Activated naive CD4-positive, alpha-beta T cell treated with anti-CD3 and anti-CD28 coated beads, Interleukin-2, amount 10 ng/mL, durations not matched to agents 7 days and 5 days (primary cell): ENCODE data around the gene AGPS.

Experiments
- CTCF ChIA-PET: fragments of 350-600 bp; sonication (Branson Sonifier 250); formaldehyde crosslinking; loops from one replicate; lab custom pipeline; 2021; ENCODE audit warnings: antibody characterized with exemption; lab: Charles Lee
- DNase-seq: peaks from one replicate; pipeline ENCODE4 v3.0.0-alpha.2; 2020
- H3K27ac Mint-ChIP-seq: one replicate; pipeline ENCODE4 v1.8.0; 2021; ENCODE audit warnings: mild to moderate bottlenecking, moderate library complexity, mixed read lengths
- H3K27me3 Mint-ChIP-seq: one replicate; pipeline ENCODE4 v1.8.0; 2021; ENCODE audit warnings: mild to moderate bottlenecking, mixed read lengths
- H3K36me3 Mint-ChIP-seq: one replicate; pipeline ENCODE4 v1.8.0; 2021; ENCODE audit warnings: mixed read lengths
- H3K4me1 Mint-ChIP-seq: one replicate; pipeline ENCODE4 v1.8.0; 2021; ENCODE audit warnings: mixed read lengths
- H3K4me3 Mint-ChIP-seq: one replicate; pipeline ENCODE4 v1.8.0; 2021; ENCODE audit warnings: mild to moderate bottlenecking, moderate library complexity, mixed read lengths
- H3K9me3 Mint-ChIP-seq: one replicate; pipeline ENCODE4 v1.8.0; 2021; ENCODE audit warnings: mixed read lengths

Gene AGPS

GRCh38 chr2:177579486-177580036, 187.0 kb downstream of the AGPS start:
- DNase-seq = no peak
- CTCF ChIA-PET = no interaction called here
- Mint-ChIP-seq H3K9me3 (no peaks in the 10 kb centered on the region), H3K27ac (no peak overlapping the region), H3K4me1 (no peaks in the 10 kb centered on the region), H3K36me3 (no peaks in the 10 kb centered on the region), H3K4me3 (no peak overlapping the region), H3K27me3 (peaks cover 4% of the 10 kb centered on the region)

GRCh38 chr2:177582000-177582399, 189.4 kb downstream of the AGPS start:
- Mint-ChIP-seq H3K27ac (no peak overlapping the region), H3K4me3 (no peak overlapping the region), H3K9me3 (no peaks in the 10 kb centered on the region), H3K27me3 (peaks cover 4% of the 10 kb centered on the region), H3K36me3 (no peaks in the 10 kb centered on the region), H3K4me1 (no peaks in the 10 kb centered on the region)
- CTCF ChIA-PET = no interaction called here
- no peak for DNase-seq

GRCh38 chr2:177584030-177584692, 191.6 kb downstream of the AGPS start:
- H3K4me3 Mint-ChIP-seq = no peak overlapping the region
- no peak overlapping the region for H3K27ac Mint-ChIP-seq
- no peaks in the 10 kb centered on the region for H3K36me3 Mint-ChIP-seq
- DNase-seq = no peak
- no peaks in the 10 kb centered on the region for H3K4me1 Mint-ChIP-seq
- no peaks in the 10 kb centered on the region for H3K9me3 Mint-ChIP-seq
- CTCF ChIA-PET = no interaction called here
- peaks cover 9% of the 10 kb centered on the region for H3K27me3 Mint-ChIP-seq

GRCh38 chr2:177585234-177585863, 192.8 kb downstream of the AGPS start:
- no peak for DNase-seq
- Mint-ChIP-seq H3K4me1 (no peaks in the 10 kb centered on the region), H3K9me3 (no peaks in the 10 kb centered on the region), H3K27ac (no peak overlapping the region), H3K4me3 (no peak overlapping the region), H3K36me3 (no peaks in the 10 kb centered on the region), H3K27me3 (peaks cover 11% of the 10 kb centered on the region)
- CTCF ChIA-PET = no interaction called here

- DNase-seq = no peak
- Mint-ChIP-seq H3K4me3 (no peak overlapping the region), H3K36me3 (no peaks in the 10 kb centered on the region), H3K4me1 (no peaks in the 10 kb centered on the region), H3K27ac (no peak overlapping the region), H3K27me3 (peaks cover 9% of the 10 kb centered on the region), H3K9me3 (no peaks in the 10 kb centered on the region)
- CTCF ChIA-PET = no interaction called here
Observed at GRCh38 chr2:177586154-177586553, 193.6 kb downstream of the AGPS start.

GRCh38 chr2:177587371-177587770, 194.8 kb downstream of the AGPS start:
- Mint-ChIP-seq H3K9me3 (no peaks in the 10 kb centered on the region), H3K36me3 (no peaks in the 10 kb centered on the region), H3K27me3 (peaks cover 14% of the 10 kb centered on the region), H3K4me1 (no peaks in the 10 kb centered on the region), H3K27ac (no peak overlapping the region), H3K4me3 (no peak overlapping the region)
- CTCF ChIA-PET = no interaction called here
- DNase-seq = no peak

GRCh38 chr2:177588671-177589070, 196.1 kb downstream of the AGPS start:
- no peaks in the 10 kb centered on the region for H3K36me3 Mint-ChIP-seq
- H3K27ac Mint-ChIP-seq = no peak overlapping the region
- DNase-seq = no peak
- peaks cover 17% of the 10 kb centered on the region for H3K27me3 Mint-ChIP-seq
- H3K4me3 Mint-ChIP-seq = no peak overlapping the region
- no peaks in the 10 kb centered on the region for H3K4me1 Mint-ChIP-seq
- CTCF ChIA-PET = no interaction called here
- no peaks in the 10 kb centered on the region for H3K9me3 Mint-ChIP-seq

- H3K9me3 Mint-ChIP-seq = no peaks in the 10 kb centered on the region
- CTCF ChIA-PET = no interaction called here
- H3K4me1 Mint-ChIP-seq = no peaks in the 10 kb centered on the region
- H3K27me3 Mint-ChIP-seq = peaks cover 21% of the 10 kb centered on the region
- H3K27ac Mint-ChIP-seq = no peak overlapping the region
- H3K4me3 Mint-ChIP-seq = no peak overlapping the region
- no peaks in the 10 kb centered on the region for H3K36me3 Mint-ChIP-seq
- DNase-seq = no peak
Observed at GRCh38 chr2:177589186-177589585, 196.6 kb downstream of the AGPS start.

GRCh38 chr2:177592397-177592796, 199.8 kb downstream of the AGPS start:
- H3K4me1 Mint-ChIP-seq = no peaks in the 10 kb centered on the region
- no peaks in the 10 kb centered on the region for H3K36me3 Mint-ChIP-seq
- H3K27me3 Mint-ChIP-seq = peaks cover 24% of the 10 kb centered on the region
- H3K27ac Mint-ChIP-seq = no peak overlapping the region
- H3K4me3 Mint-ChIP-seq = no peak overlapping the region
- CTCF ChIA-PET = interaction anchor here (0.6 to 1.6 kb wide), 2 partner anchors 10 to 177 kb away, joined by 3 to 7 read pairs; no protein-coding TSS in a partner anchor
- DNase-seq = no peak
- no peaks in the 10 kb centered on the region for H3K9me3 Mint-ChIP-seq

GRCh38 chr2:177592945-177593344, 200.4 kb downstream of the AGPS start:
- peaks cover 24% of the 10 kb centered on the region for H3K27me3 Mint-ChIP-seq
- H3K4me3 Mint-ChIP-seq = no peak overlapping the region
- no peaks in the 10 kb centered on the region for H3K36me3 Mint-ChIP-seq
- H3K27ac Mint-ChIP-seq = no peak overlapping the region
- no peaks in the 10 kb centered on the region for H3K9me3 Mint-ChIP-seq
- DNase-seq = no peak
- CTCF ChIA-PET = interaction anchor here (1.6 kb wide), 1 partner anchor 10 kb away, joined by 7 read pairs; no protein-coding TSS in a partner anchor
- no peaks in the 10 kb centered on the region for H3K4me1 Mint-ChIP-seq

GRCh38 chr2:177593402-177593801, 200.8 kb downstream of the AGPS start:
- CTCF ChIA-PET = interaction anchor here (0.7 to 1.6 kb wide), 2 partner anchors 9 to 11 kb away, joined by 3 to 7 read pairs; no protein-coding TSS in a partner anchor
- Mint-ChIP-seq H3K4me3 (no peak overlapping the region), H3K4me1 (no peaks in the 10 kb centered on the region)

More at GRCh38 chr2:177593402-177593801, 200.8 kb downstream of the AGPS start:
- Mint-ChIP-seq H3K9me3 (no peaks in the 10 kb centered on the region), H3K27me3 (peaks cover 24% of the 10 kb centered on the region), H3K27ac (no peak overlapping the region), H3K36me3 (no peaks in the 10 kb centered on the region)
- DNase-seq = no peak
